Kidney capillary endothelial cell (primary cell): ENCODE results near the gene SLCO2A1.

Experiments used
- DNase-seq: peaks from one replicate; pipeline ENCODE4 v3.0.0-alpha.2; 2018; ENCODE audit warnings: low spot score

SLCO2A1 gene

DNA sequence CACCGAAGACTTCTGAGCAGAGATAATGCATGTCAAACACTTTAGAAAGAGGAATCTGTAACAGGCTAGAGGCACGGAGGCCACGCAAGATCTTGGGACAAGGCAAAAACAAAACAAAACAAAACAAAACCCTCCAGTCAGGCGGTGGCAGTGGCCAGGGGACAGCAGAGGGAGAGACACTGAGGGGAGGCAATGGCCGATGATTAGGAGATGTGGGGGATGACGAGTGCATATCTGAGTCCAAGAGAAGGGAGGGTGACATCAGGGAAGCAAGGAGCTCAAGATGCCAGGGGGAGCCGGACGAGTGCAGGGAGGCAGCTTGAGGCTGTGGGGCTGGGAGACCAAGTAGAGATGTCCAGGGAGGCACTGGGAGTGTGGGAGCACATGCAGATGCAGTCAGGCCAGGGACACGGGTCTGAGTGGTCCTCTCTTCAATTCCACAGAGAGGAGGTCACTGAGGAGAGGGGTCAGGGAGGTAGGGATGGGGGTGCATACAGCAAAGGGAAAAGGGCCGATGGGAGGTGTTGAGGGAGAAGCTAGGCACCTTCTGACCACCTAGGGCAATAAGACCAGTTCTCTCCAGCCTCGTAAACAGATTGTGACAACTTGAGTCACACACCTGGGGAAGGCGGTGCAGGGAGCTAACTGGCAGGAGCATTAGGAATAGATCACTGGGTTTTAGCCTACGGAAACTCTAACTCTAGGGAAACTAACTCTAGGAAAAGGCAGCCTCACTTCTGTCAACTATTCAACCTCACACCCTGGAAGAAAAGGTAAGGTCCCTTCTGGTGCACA lies 29.6 kb downstream of the SLCO2A1 start:
- no peak for DNase-seq

DNA sequence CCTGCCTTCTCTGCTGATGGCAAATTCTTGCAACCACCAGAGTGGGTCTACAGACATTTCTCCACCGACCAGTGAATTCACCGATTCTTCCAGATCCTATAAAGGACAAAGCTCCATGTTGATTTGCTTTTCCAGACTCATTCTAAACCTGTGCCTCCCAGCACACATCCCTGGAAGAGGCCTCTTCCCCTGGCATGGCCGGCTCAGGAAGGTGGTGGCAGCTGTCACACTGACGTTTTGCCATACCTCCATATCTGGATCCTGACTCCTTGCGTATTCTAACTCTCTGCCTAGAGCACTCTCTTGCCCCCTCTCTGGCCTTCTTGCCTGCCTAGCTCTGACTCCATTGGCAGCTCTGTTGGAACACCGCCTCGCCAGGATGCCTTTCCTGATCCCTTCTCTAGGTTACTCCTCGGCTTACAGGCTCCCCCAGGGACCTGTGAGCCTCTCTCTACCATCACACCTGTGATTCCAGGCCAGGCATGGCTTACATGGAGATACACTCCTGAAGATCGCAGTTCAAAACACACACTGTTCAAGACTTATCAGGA lies 31.0 kb downstream of the SLCO2A1 start:
- no peak for DNase-seq

DNA sequence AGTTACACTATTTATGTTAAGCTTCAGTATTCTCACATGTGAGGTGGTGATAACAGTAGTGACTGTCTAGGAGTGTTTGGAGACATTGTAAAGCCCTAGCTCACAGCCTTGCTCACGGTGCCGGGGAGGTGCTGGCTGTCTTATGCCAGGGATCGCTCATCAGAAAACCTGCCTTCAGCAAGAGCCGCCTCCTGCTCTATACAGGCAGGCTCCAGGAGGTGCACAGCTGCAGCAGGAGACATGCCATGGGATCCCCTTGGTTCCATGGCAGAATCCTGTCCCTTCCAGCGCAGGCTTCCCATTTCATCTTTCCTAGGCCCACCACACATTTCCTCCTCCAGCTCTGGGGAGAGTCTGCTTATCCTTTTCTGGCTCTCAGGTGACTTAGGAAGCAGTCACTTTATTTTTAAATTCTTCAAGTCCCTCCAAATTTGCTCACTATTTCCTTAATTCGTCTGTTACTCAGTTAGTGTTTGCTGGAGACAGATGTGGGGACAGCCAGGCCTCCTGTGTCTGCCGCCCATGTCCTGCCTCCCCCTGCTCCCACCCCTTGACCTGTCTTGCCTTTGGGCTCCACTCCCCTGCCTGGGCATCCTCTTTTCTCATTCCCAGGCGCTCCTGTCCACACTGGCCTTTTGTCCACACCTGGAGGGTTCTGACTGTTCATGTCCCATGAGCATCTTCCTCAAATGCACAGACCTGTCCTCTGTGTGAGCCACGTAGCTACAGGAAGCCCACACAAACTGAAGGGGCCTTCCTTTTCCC lies 31.7 kb downstream of the SLCO2A1 start:
- DNase-seq: no peak

DNA sequence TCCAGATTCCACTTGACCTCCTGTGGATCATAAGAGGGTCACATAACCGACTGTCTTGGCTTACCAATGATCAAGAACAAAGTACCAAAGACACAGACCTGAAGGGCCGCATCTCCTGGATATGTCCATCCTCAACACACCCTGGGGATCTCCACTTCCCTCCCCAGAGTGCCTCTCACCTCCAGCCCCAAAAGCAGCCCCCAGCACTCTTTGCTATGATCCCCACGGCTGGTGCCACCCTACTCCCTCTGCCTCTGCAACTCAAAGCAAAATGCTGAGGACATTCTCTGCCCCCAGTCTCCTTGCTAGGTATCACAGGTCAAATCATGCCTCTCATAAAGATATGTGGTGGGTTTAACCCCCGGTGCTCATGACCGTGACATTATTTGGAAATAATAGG lies 32.7 kb downstream of the SLCO2A1 start:
- DNase-seq: no peak

DNA sequence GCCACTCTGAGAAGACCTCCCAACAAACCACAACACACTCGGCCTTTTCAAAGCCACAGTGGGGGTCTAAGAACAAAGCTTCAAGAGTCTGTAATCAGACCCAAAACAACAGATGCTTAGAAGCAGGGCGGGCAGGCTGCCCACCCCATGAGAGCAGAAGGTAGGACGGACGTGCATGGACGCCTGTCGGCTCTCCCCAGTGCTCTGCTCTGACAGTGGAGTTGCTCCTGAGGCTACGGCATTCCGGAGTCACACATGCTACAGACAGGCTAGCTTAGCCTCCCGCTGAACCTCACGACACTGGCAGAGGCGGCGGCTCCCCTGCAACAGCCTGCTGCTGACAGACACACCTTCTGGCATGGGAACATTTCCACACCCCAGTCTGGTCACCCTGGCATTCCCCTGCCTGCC lies 33.5 kb downstream of the SLCO2A1 start:
- no peak for DNase-seq

DNA sequence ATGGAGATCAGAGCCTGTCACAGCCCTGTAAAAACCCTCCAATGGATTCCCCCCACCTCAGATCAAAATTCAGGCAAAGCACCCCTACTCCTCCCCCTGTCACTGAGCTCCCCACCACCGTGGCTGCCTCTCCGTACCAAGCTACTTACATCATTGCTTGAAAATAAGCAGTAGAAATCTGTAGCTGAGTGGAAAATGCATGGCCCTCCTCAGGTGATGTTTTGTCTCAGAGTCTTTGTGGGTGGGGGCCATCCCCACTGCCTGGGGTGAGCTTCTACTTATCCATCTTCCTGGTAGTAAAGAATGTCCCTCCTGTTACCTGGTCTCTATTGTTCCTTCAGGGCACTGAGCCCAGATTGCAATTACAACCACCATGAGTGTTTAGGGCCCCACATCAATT lies 34.5 kb downstream of the SLCO2A1 start:
- DNase-seq: no peak

DNA sequence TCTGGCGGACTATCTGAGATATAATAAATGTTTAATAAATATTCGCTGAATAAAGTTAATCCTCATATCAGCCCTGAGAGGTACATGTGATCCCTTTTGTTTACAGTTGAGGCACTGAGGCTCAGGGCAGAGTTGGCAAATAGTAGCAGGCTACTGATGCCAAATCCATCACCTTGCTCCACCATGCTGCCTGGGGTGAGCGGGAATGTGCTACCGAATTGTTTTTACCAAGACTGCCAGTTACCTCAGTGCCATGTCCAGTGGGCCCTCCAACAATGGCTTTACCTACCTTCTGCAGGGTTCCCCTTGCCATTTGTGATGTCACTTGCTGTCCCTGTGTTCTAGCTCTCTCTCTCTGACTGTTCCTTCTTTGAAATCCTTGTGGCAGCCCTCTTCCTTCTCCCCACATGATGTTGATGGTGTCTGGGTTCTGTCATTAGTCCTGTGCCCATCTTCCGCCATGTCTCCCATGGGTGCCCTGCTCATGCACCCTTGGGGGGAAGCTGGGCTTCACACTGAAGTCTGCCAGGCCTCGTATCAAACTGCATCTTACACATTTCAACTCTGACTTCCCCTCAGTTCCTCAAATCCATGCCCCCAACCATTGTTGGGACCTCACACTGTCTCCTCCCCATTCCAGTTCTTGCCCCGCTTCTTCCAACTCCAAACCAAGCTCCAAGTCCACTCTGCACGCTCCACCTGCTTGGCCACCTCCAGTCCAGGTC lies 35.4 kb downstream of the SLCO2A1 start:
- DNase-seq: no peak

DNA sequence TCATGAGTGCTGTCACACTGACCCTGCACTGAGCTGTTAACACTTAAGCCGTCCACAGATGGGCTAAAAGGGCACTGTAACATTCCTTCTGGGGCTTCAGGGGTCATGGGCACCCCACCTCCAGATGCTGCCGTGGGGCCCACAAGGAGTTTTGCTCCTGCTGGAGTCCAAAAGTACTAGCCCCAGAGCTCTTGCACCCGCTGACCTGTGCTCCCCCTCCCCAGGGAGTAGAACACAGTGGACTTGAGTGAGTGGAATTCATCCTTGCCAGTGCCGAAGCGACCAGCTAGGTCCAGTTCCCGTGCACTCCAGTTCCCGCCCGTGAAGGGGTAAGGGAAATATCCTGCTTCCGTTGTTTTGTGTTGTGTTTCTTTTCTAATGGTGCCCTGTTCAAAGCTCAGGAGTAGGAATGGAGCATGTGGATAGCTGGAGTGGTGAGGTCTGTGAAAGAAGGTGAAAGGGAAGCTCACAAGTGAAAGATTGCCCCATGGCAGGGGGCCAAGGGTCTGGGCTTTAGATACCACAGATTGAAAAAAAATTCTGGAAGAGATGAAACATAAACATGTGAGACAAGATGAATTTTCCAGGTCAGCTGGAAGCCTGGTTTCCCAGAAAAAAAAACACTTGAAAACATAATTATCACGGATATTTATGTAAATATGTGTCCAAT lies 36.6 kb downstream of the SLCO2A1 start:
- DNase-seq: no peak

DNA sequence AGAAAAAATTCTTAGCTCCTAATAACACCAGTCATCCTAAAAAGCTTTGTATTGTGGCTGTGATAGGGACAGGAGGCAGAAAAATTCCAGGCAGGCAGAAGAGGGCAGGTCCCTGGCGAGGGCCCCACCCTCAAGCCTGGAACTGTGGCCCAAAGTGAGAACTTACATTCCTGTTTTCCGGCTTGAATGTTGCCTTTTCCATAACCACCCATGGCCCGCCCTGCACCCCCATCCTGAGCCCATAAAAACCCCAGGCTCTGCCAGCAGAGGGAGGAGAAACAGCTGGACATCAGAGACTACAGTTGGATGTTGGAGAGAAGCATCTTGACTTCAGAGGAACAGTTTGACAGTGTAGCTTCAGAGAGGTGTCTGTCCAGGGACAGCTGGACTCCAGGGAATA lies 37.3 kb downstream of the SLCO2A1 start:
- DNase-seq: no peak

DNA sequence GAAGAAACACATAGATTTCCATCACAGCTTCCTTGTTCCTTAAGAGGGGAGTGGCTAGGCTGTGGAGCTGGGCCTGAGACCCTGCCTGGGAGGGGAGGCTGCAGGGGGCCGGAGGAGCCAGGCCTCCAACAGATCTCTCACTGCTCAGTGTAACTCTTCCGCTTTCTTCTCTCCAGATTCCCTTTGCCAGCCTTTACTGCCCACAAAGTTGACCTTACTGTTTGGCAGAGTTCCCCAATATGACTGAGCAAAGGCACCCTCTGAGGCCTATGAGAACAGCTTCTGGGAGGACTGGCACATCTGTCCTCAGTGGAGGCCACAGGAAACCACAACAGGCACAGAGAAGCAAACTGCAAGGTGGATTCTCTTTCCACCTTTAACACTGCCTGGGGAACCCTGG lies 38.1 kb downstream of the SLCO2A1 start:
- DNase-seq: no peak

DNA sequence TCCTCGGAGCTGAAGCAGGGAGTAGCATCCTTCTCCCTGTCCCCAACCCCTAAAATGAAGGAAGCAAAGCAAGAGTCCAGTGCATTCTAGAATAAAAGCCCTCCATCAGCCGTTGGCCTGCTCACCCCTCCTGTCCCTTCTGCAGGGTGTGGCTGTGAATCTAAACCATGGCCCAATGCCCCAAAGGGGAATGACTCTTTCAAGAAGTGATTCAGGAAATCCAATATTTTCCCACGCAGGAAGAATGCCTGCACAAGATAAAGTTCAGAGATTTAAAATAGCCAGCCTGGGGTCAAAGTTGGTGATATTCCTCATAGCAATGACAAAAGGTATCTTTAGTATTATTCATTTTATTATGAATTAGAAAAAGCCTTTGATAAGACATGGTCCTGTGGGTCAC lies 38.5 kb downstream of the SLCO2A1 start:
- no peak for DNase-seq

DNA sequence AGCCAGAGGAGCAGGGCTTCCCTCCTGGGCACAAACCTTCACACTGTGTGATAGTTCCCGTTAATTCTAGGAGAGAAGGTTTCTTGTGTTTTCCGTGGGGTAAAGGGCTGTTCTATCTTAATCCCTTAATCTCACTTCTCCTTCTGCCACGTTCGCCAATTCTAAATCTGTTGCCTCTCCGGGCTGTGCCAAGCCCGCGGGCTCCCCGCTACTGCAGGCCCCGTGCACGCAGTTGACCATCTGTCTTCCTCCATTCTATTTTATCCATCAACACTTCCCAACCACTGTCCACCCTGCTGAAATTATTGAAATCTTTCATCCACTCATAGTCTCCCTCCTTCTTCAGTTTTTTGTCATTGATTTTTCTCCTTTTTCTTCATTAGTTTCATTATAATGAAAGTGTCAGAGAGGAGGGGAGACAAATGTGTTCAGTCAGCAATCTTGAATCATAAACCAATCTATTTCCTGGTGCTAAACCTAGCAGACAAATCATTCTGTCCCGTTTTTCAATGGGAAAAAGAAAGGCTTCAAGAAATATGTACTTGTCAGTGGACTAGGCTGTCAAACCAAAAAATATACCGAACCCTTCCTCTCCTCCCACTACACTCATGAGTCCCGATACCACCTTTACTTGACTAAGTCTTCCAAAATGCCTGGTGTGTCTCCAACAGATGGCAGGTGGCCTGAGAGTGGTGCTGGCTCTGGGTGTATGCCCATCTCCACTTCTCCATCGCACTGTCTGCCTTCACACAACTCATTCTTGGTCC lies 39.6 kb downstream of the SLCO2A1 start:
- no peak for DNase-seq

DNA sequence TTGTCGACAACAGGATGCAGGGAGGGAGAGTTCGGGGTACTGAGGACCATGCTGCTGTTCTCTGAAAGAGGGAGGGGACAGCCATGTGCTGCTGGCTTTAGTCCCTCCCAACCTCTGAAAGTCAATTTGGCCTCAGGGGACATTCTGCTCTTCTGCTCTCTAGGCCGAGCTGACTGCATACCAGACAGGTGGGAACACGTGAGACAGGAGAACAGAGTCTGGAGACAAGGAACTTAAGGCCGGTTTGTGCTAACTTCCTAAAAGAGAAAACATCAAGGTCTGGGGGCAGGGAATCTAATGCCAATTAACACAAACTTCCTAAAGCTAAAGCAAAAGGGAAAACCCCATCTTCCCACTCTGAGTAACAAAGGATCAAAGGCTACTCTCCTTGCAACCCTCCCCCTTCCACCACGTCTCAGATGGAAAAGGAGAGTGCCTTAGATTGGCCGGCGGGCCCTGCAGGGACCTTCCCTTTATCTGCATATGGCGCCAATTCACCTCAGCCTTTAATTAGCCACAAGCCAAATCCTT lies 41.0 kb downstream of the SLCO2A1 start:
- no peak for DNase-seq

DNA sequence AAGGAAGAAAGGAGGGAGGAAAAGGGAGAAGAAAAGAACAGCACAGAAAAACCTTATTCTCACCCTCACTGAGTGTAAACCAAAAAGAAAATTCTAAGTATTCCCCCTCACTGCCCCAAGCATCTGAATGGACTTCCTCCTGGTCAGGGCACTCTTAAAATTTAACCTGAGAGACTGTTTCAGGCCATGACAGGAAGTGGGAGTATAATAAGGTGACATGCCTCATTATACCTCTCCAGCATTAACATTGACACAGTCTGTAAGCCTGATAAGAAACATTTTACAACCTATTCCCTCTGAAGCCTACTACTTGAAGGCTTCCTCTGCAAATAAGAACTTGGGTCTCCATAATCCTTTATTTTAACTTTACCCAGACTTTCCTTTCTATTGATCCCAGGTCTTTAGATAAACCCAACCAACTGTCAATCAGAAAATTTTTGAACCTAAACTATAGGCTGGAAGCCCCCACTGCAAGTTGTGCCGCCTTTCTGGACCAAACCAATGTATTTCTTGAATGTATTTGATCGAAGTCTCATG lies 41.7 kb downstream of the SLCO2A1 start:
- DNase-seq: no peak

DNA sequence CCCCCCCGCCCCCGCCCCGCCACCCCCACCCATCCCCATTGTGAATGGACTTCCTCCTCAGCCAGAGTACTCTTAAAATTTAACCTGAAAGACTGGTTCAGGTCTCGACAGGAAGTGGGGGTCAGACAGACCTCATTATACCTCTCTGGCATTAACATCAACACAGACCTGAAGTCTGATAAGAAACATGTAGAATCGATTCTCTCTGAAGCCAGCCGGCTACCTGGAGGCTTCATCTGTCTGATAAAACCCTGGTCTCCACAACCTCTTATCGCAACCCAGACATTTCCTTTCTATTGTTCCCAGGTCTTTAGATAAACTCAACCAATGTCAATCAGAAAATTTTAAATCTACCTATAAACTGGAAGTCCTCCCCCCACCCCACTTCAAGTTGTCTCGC lies 42.6 kb downstream of the SLCO2A1 start:
- DNase-seq: no peak

DNA sequence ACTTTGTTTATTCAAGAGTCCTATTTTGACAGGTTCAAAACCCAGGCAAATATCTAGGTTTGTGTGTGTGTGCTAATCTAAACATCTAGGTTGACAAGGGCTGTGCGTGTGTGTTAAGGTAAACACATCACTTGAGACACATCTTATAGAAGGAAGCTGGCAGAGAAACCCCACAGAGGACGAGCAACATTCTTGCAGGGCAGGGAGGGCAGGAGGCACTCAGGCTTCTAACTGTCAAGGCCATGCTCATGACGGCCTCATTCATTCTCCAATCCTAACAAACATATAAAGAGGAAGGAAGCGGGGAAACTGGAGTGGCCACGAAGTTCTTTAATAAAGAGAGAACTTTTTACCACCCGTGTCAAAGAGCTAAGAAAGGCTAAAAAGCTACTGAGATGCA lies 43.4 kb downstream of the SLCO2A1 start:
- no peak for DNase-seq

DNA sequence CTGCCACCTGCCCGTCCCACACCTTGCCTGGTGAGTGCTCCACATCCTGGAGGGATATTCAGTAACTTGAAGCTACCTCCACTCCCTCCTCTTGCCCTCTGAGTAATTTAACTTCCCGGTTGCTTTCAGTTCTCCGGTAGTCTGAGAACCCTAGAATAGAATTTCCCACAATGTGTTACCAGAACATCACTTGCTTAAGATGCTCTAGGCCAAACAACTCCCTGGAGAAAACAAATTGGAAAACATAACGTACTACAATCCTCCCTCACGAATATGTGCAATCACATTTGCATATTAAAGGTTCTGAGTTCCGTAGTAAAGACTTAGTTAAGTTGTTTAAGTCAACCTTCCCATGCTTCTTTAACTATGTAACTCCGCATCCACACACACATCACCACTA lies 44.8 kb downstream of the SLCO2A1 start:
- DNase-seq: no peak

DNA sequence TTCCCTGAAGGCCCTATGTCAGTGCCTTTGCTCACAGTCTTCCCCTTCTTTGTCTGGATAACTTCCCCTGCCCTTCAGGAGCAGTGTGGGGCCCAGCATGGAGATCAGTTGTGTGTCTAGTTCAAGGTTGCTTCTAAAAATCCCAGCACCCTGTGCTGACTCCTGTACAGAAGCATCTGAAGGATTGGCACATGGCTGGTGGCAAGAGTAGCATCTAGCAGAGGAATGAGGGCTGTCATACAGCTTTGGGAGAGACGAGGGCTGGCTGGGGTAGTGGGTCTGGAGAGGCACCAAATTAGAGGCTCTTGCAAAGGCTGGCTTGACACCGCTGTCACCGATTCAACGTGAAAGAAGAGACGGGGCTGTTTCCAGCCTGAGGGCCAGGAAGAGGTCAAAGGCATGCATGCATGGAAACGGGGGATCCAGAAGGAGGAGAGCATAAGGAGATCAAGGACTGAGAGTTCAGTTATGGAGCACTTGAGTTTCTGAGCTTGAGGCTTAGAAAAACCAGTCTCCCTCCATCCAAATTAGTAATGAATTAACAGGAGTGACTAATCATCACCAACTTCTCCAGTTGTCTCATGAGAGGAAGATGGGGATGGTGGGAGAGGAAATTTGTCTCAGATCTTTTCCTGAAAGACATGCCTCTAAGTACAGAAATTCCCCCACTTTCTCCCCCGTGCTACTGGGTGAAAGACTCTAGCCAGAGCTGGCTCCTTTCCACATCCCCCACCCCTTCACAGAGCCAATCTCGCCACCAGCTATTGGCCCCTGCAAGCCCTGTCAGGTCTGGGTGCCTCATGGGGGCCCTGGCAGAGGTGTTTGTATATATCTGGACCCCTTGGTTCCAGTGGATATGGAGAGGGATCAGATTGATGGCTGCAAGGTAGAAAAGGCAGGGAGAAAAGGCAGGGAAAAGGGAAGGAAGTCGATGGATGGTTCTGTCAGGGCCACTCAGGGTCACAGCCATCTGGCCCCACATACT lies 45.9 kb downstream of the SLCO2A1 start:
- no peak for DNase-seq

DNA sequence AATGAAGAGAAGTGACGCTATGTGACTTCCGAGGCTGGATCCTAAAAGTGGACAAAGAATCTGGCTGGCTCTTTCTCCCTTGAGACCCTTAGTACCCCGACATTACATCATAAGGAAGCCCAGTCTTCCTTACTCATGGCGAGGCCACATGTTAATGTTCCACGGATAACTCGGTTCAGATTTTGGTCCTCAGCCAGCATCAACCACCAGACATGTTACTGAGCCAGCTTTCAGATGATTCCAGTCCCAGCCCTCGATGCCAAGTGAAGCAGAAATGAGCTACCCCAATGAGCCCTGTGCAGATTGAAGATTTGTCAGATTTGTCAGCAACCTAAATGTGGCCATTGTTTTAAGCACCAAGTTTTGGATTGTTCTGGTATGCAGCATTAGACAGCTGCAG lies 46.6 kb downstream of the SLCO2A1 start:
- DNase-seq: no peak

DNA sequence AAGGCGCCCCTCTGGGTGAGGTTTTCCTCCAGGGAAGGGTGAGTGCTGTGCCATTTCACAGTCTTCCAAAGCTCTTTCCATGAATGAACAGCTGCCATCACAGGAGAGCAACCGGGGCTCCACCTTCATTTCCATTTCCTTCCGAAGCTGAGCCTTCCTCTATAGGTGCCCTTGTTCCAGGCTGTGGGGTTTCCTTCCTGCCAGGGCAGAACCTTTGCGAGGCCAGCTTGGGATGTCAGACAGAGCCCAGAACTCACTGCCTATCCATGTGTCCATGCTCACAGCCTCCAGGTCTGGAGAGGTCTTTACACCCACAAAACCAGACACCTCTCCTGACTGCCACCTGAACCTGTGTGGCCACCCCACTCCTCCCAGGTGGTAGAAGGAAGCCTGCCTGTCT lies 49.2 kb downstream of the SLCO2A1 start:
- DNase-seq: no peak
